K562 (cell line): ENCODE measurements around the gene PNRC2. TPM values are rescaled to one million over a fixed set of nuclear protein-coding genes. Genes with fewer than 3 reads are reported as not detected.

Experiments
- ATAC-seq: fragments of 200-7000 bp; cut with Tn5 transposase; 3 replicates; pipeline ENCODE4 v1.9.1; 2020; ENCODE audit warnings: moderate library complexity
- BruUV-seq: library from RNA; stranded (reverse); fragments of 400-500 nt; replicated peaks from 2 replicates; lab custom pipeline; 2021; lab: Mats Ljungman, UMichigan
- CTCF ChIA-PET: fragments of 300-600 bp; formaldehyde crosslinking; extraction: SDS; loops from one replicate; lab custom pipeline; 2021; ENCODE audit warnings: low intra/inter-chr PET ratio; lab: Yijun Ruan, JAX
- POLR2A ChIA-PET: fragments of 300-600, 350-650 bp; sonication (Branson Sonifier 250); formaldehyde crosslinking; extraction: SDS; loops from one replicate; lab custom pipeline; 2021; ENCODE audit warnings: antibody characterized with exemption, inconsistent platforms; lab: Yijun Ruan, JAX
- DNase-seq, 4 experiments: peaks; one replicate each; pipeline versions ENCODE4 v3.0.0 to v3.0.0-alpha.2; 2011 to 2018; ENCODE audit warnings: low spot score in 3 of 4, mixed read lengths in 3 of 4; ENCODE audit errors: extremely low read depth in 1 of 4
- FAIRE-seq: peaks from 2 replicates; lab custom pipeline; 2011; peaks lifted over from hg19 to GRCh38; lab: Jason Lieb, UNC
- H2AFZ ChIP-seq: 2 replicates; pipeline ENCODE4 v1.6.0; 2011; ENCODE audit warnings: low read depth, low read length, control low read depth, inconsistent platforms
- H3K27ac ChIP-seq: fragments of 200-600 bp; 3 replicates; pipeline ENCODE4 v1.8.0; 2011; ENCODE audit warnings: low read depth, mild to moderate bottlenecking, control low read depth, inconsistent platforms, low read length, moderate library complexity, mixed read lengths; ENCODE audit errors: extremely low read depth
- H3K27me3 ChIP-seq, 2 experiments: fragments of 300-600 bp in 1 of 2; 2 replicates in 1 of 2; 3 replicates in 1 of 2; pipeline versions ENCODE4 v1.6.0 to v1.8.0; 2011; ENCODE audit warnings: inconsistent platforms in 2 of 2, low read length in 2 of 2, mild to moderate bottlenecking in 1 of 2, mixed read lengths in 1 of 2, moderate library complexity in 1 of 2; ENCODE audit not compliant: control insufficient read depth in 2 of 2, insufficient read depth in 2 of 2
- H3K36me3 ChIP-seq: fragments of 300-600 bp; 3 replicates; pipeline ENCODE4 v1.8.0; 2011; ENCODE audit warnings: mild to moderate bottlenecking, low read length, inconsistent platforms; ENCODE audit not compliant: control insufficient read depth, insufficient read depth
- H3K4me1 ChIP-seq, 2 experiments: fragments of 200-600 bp in 1 of 2; replicated peaks in 1 of 2; 2 replicates in 1 of 2; 3 replicates in 1 of 2; pipeline versions ENCODE4 v1.5.1 to v1.8.0; 2011; ENCODE audit warnings: inconsistent platforms in 2 of 2, low read length in 2 of 2, mild to moderate bottlenecking in 1 of 2, mixed read lengths in 1 of 2, moderate library complexity in 1 of 2; ENCODE audit not compliant: control insufficient read depth in 2 of 2, insufficient read depth in 2 of 2
- H3K4me2 ChIP-seq: 2 replicates; pipeline ENCODE4 v1.6.1; 2011; ENCODE audit warnings: low read length, control low read depth, inconsistent platforms, mixed read lengths; ENCODE audit not compliant: insufficient read depth
- H3K4me3 ChIP-seq: fragments of 200-600 bp; sonication (generic), shearing (Covaris generic); 2 replicates; pipeline ENCODE4 v1.5.1; 2016; ENCODE audit warnings: control low read depth, inconsistent platforms
- H3K79me2 ChIP-seq: fragments of 200-600 bp; 3 replicates; pipeline ENCODE4 v1.8.0; 2011; ENCODE audit warnings: low read length, inconsistent platforms; ENCODE audit not compliant: control insufficient read depth, insufficient read depth
- H3K9ac ChIP-seq, 2 experiments: 2 replicates each; pipeline versions ENCODE4 v1.6.0 to v1.6.1; 2011; ENCODE audit warnings: low read depth in 2 of 2, low read length in 2 of 2, control low read depth in 1 of 2, inconsistent platforms in 1 of 2, mild to moderate bottlenecking in 1 of 2, mixed read lengths in 1 of 2; ENCODE audit not compliant: insufficient read depth in 1 of 2
- H3K9me1 ChIP-seq: one replicate; pipeline ENCODE4 v1.6.0; 2011; ENCODE audit warnings: inconsistent platforms, mild to moderate bottlenecking, low read length, moderate library complexity; ENCODE audit not compliant: control insufficient read depth, insufficient read depth
- H3K9me3 ChIP-seq: replicated peaks from 2 replicates; pipeline ENCODE4 v1.5.1; 2011; ENCODE audit warnings: low read depth, low read length, inconsistent platforms; ENCODE audit not compliant: control insufficient read depth, insufficient read depth
- H4K20me1 ChIP-seq: replicated peaks from 2 replicates; pipeline ENCODE4 v1.6.1; 2011; ENCODE audit warnings: low read length, inconsistent platforms, mixed read lengths; ENCODE audit not compliant: control insufficient read depth, insufficient read depth
- CBFB ChIP-seq: sonication (generic); formaldehyde crosslinking; IDR thresholded peaks from 2 replicates; pipeline ENCODE4 v1.4.0; 2020; ENCODE audit warnings: mild to moderate bottlenecking, missing genetic modification reagents
- DPF2 ChIP-seq: fragments of 450-650 bp; IDR thresholded peaks from 2 replicates; pipeline ENCODE4 v1.6.1; 2016
- ERF ChIP-seq: fragments of 450-650 bp; formaldehyde crosslinking; IDR thresholded peaks from 2 replicates; pipeline ENCODE4 v1.4.0; 2020; ENCODE audit warnings: mild to moderate bottlenecking, mixed read lengths
- ETV1 ChIP-seq: fragments of 450-650 bp; conservative IDR thresholded peaks from 2 replicates; pipeline ENCODE4 v1.6.1; 2016; ENCODE audit warnings: missing genetic modification characterization, control low read depth, low read depth, missing compliant biosample characterization
- GABPB2 ChIP-seq: fragments of 250-450 bp; sonication (Bioruptor Pico); conservative IDR thresholded peaks from 2 replicates; pipeline ENCODE4 v1.5.1; 2021; ENCODE audit warnings: mild to moderate bottlenecking
- LEF1 ChIP-seq: fragments of 450-650 bp; IDR thresholded peaks from 2 replicates; pipeline ENCODE4 v1.6.1; 2016; ENCODE audit warnings: mild to moderate bottlenecking
- RBM14 ChIP-seq: fragments of 200-400 bp; formaldehyde crosslinking; IDR thresholded peaks from 2 replicates; pipeline ENCODE4 v1.6.1; 2018; ENCODE audit warnings: low read depth, mild to moderate bottlenecking, low read length, moderate library complexity, borderline replicate concordance; ENCODE audit not compliant: insufficient read depth
- TCFL5 ChIP-seq: fragments of 250-450 bp; sonication (Bioruptor Pico); conservative IDR thresholded peaks from 2 replicates; pipeline ENCODE4 v1.6.1; 2021; ENCODE audit warnings: mild to moderate bottlenecking, moderate library complexity, matching md5 sums
- ZC3H8 ChIP-seq: fragments of 450-650 bp; IDR thresholded peaks from 2 replicates; pipeline ENCODE4 v1.6.1; 2017
- ZNF174 ChIP-seq: fragments of 250-450 bp; sonication (Bioruptor Pico); IDR thresholded peaks from 2 replicates; pipeline ENCODE4 v1.4.0; 2020; ENCODE audit warnings: mild to moderate bottlenecking
- ZNF766 ChIP-seq: fragments of 200-800 bp; sonication (Bioruptor generic); conservative IDR thresholded peaks from 2 replicates; pipeline ENCODE4 v1.6.1; 2016; ENCODE audit warnings: missing genetic modification characterization, missing compliant biosample characterization
- WGBS: fragments of 100-300 bp; shearing (Covaris generic); methylation state at CpG from one replicate; pipeline ENCODE4 v1.1.6; 2016; ENCODE audit warnings: low coverage, mixed read lengths; ENCODE audit not compliant: insufficient coverage; ENCODE audit errors: missing lambda C conversion rate; 5-methylcytosine and 5-hydroxymethylcytosine counted together
- in situ Hi-C: fragments of 300-500 bp; cut with MboI; formaldehyde crosslinking; loops from 4 replicates; pipeline ENCODE4 v1.15.0; 2018; ENCODE audit warnings: inconsistent platforms, mixed read lengths
- intact Hi-C: fragments of 100-400 bp; cut with micrococcal nuclease; formaldehyde crosslinking; loops from 2 replicates; pipeline ENCODE4 v1.14.2; 2022
- polyA plus RNA-seq, 8 experiments: library from polyadenylated mRNA; depleted of rRNA in 4 of 8; stranded (reverse) in 5 of 8; unstranded in 3 of 8; fragments of >200 nt; fragmentation: Nextera tagmentation in 2 of 8; fragmentation: Illumina TruSeq in 1 of 8; extraction: Ambion mirVana in 2 of 8; extraction: Trizol in 1 of 8; gene quantifications; 2 replicates each; pipeline versions ENCODE4 v1.2.1 to v1.2.3, GENCODE V29; 2011 to 2014; ENCODE audit warnings: inconsistent platforms in 1 of 8, missing spikeins in 1 of 8
- total RNA-seq, 7 experiments: library from RNA; depleted of rRNA in 6 of 7; stranded (reverse); fragments of >200 nt in 6 of 7; fragmentation: Illumina TruSeq in 2 of 7; extraction: Trizol in 2 of 7; gene quantifications; 2 replicates each; pipeline versions ENCODE4 v1.2.1 to v1.2.3, GENCODE V29; 2011 to 2021; ENCODE audit warnings: low replicate concordance in 1 of 7
- TF ChIP-seq, protein P1 (sequence below), 2 experiments: fragments of 450-650 bp; formaldehyde crosslinking in 1 of 2; IDR thresholded peaks; 2 replicates each; pipeline versions ENCODE4 v1.4.0 to v1.6.1; 2014 to 2020; ENCODE audit warnings: mild to moderate bottlenecking in 2 of 2, borderline replicate concordance in 1 of 2, low read depth in 1 of 2

PNRC2 gene
- total and polyA plus RNA-seq, 9 of the 15 experiments (the other 6 are each of a cell fraction or from before 2014, with no cell fraction given): 127 to 303 (median 203) TPM

DNA sequence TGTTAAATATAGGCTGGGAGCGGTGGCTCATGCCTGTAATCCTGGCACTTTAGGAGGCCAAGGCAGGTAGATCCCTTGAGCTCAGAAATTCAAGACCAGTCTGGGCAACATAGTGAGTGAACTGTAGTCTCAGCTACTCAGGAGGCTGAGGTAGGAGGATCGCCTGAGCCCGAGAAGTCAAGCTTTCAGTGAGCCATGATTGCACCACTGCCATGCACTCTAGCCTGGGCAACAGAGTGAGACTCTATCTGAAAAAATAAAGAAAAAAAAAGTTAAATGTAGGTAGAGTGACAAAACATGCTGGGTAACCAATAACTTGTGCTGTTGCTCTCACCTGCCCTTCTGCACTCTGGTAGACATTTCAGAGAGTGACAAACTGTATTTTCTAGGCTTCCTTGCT is 45.5 kb downstream of the PNRC2 start:
- H2AFZ ChIP-seq: no peak overlapping the region
- H3K9me1 ChIP-seq: no peaks in the 10 kb centered on the region
- H3K9me3 ChIP-seq: no peaks in the 10 kb centered on the region
- H3K79me2 ChIP-seq: no peaks in the 10 kb centered on the region
- no peak for ATAC-seq
- BruUV-seq: no TSS peak
- DNase-seq: no peak
- no peak for FAIRE-seq
- H3K4me2 ChIP-seq: no peak overlapping the region
- no peak overlapping the region for H3K9ac ChIP-seq
- H3K4me3 ChIP-seq: no peak overlapping the region
- in situ Hi-C loops: no loop called here
- TF ChIP-seq CBFB (CRISPR knock-in tag) (no peak), GABPB2 (CRISPR knock-in tag) (no peak), ERF (CRISPR knock-in tag) (no peak), LEF1 (no peak), TCFL5 (CRISPR knock-in tag) (no peak), ZNF766 (CRISPR knock-in tag) (no peak), RBM14 (no peak), ZC3H8 (no peak), ZNF174 (CRISPR knock-in tag) (no peak), DPF2 (no peak), ETV1 (tag) (no peak)
- TF ChIP-seq, protein P1, sequence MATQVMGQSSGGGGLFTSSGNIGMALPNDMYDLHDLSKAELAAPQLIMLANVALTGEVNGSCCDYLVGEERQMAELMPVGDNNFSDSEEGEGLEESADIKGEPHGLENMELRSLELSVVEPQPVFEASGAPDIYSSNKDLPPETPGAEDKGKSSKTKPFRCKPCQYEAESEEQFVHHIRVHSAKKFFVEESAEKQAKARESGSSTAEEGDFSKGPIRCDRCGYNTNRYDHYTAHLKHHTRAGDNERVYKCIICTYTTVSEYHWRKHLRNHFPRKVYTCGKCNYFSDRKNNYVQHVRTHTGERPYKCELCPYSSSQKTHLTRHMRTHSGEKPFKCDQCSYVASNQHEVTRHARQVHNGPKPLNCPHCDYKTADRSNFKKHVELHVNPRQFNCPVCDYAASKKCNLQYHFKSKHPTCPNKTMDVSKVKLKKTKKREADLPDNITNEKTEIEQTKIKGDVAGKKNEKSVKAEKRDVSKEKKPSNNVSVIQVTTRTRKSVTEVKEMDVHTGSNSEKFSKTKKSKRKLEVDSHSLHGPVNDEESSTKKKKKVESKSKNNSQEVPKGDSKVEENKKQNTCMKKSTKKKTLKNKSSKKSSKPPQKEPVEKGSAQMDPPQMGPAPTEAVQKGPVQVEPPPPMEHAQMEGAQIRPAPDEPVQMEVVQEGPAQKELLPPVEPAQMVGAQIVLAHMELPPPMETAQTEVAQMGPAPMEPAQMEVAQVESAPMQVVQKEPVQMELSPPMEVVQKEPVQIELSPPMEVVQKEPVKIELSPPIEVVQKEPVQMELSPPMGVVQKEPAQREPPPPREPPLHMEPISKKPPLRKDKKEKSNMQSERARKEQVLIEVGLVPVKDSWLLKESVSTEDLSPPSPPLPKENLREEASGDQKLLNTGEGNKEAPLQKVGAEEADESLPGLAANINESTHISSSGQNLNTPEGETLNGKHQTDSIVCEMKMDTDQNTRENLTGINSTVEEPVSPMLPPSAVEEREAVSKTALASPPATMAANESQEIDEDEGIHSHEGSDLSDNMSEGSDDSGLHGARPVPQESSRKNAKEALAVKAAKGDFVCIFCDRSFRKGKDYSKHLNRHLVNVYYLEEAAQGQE (IDR thresholded peaks at IDR 0.05; ENCODE audit: borderline replicate concordance): no peak
- TF ChIP-seq, protein P1 (CRISPR knock-in tag; IDR thresholded peaks at IDR 0.05; ENCODE audit: low read depth): no peak
- H3K36me3 ChIP-seq: no peaks in the 10 kb centered on the region
- H3K4me1 ChIP-seq: no peaks in the 10 kb centered on the region
- CTCF ChIA-PET: no interaction called here
- 3% methylated on average over 3 of the region's 3 CpGs for WGBS
- intact Hi-C loops: no loop called here
- POLR2A ChIA-PET: interaction anchor here (1.3 to 1.6 kb wide), 2 partner anchors 10 to 18 kb away, joined by 3 to 5 read pairs; no protein-coding TSS in a partner anchor
- H4K20me1 ChIP-seq: no peaks in the 10 kb centered on the region
- H3K27ac ChIP-seq: no peak overlapping the region
- H3K27me3 ChIP-seq: peaks cover 31 to 41% of the 10 kb centered on the region in 2 experiments
